GM23338 (cell line): Measurements from ENCODE around the gene GUCY2C.

Source experiments
- CREB1 ChIP-seq: fragments of 250-450 bp; sonication (Bioruptor Pico); IDR thresholded peaks from 2 replicates; pipeline ENCODE4 v1.5.0; 2020; ENCODE audit warnings: low read depth, mild to moderate bottlenecking, moderate library complexity
- EZH2 ChIP-seq: fragments of 200-600 bp; sonication (generic); IDR thresholded peaks from one replicate; pipeline ENCODE4 v1.8.0; 2017; ENCODE audit warnings: antibody characterized with exemption, mild to moderate bottlenecking, low read depth; ENCODE audit not compliant: unreplicated experiment
- EZH2phosphoT487 ChIP-seq: fragments of 200-600 bp; sonication (generic); IDR thresholded peaks from one replicate; pipeline ENCODE4 v1.8.1; 2018; ENCODE audit warnings: antibody characterized with exemption; ENCODE audit not compliant: unreplicated experiment
- JUNB ChIP-seq: IDR thresholded peaks from one replicate; pipeline ENCODE4 v1.6.1; 2016; ENCODE audit warnings: antibody characterized with exemption; ENCODE audit not compliant: unreplicated experiment
- NANOG ChIP-seq: IDR thresholded peaks from 2 replicates; pipeline ENCODE4 v1.6.1; 2016; ENCODE audit warnings: antibody characterized with exemption, borderline replicate concordance
- POLR2AphosphoS5 ChIP-seq: IDR thresholded peaks from 2 replicates; pipeline ENCODE4 v1.6.1; 2016; ENCODE audit warnings: antibody characterized with exemption, low read depth
- ZNF114 ChIP-seq: fragments of 250-450 bp; sonication (Bioruptor Pico); IDR thresholded peaks from 2 replicates; pipeline ENCODE4 v1.5.0; 2020; ENCODE audit warnings: mild to moderate bottlenecking, moderate library complexity
- ZNF331 ChIP-seq: fragments of 250-450 bp; sonication (Bioruptor Pico); IDR thresholded peaks from 2 replicates; pipeline ENCODE4 v1.5.0; 2020; ENCODE audit warnings: low read depth, mild to moderate bottlenecking, moderate library complexity
- TF ChIP-seq, protein P1 (sequence below), 2 experiments: fragments of 200-600 bp in 1 of 2; sonication (generic) in 1 of 2; conservative IDR thresholded peaks; 2 replicates each; pipeline versions ENCODE4 v1.5.1 to v1.6.1; 2016 to 2017; ENCODE audit warnings: antibody characterized with exemption in 2 of 2, low read depth in 2 of 2, mild to moderate bottlenecking in 2 of 2, moderate library complexity in 1 of 2
- TF ChIP-seq, protein P2 (sequence below): IDR thresholded peaks from one replicate; pipeline ENCODE4 v1.6.1; 2018; ENCODE audit warnings: antibody characterized with exemption; ENCODE audit not compliant: unreplicated experiment
- TF ChIP-seq, protein P3 (sequence below): fragments of 250-450 bp; sonication (Bioruptor Pico); IDR thresholded peaks from 2 replicates; pipeline ENCODE4 v1.5.0; 2020; ENCODE audit warnings: mild to moderate bottlenecking, moderate library complexity
- TF ChIP-seq, protein P4 (sequence below): IDR thresholded peaks from 2 replicates; pipeline ENCODE4 v1.6.1; 2016; ENCODE audit warnings: antibody characterized with exemption

DNA sequence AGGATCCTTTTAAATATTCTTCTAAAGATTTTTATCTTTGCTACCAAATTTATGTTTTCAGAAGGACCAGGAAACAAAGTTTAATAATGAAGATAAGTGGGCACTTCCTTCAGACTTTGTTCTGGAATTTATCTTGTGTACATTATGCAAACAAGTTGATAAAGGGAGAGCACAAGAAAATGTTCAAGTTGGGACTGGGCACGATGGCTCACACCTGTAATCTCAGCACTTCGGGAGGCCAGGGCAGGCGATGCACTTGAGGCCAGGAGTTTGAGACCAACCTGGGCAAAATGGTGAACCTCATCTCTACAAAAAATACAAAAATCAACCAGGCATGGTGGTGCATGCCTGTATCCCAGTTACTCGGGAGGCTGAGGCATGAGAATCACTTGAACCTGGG, 133.4 kb downstream of the GUCY2C start:
- TF ChIP-seq, protein P1, sequence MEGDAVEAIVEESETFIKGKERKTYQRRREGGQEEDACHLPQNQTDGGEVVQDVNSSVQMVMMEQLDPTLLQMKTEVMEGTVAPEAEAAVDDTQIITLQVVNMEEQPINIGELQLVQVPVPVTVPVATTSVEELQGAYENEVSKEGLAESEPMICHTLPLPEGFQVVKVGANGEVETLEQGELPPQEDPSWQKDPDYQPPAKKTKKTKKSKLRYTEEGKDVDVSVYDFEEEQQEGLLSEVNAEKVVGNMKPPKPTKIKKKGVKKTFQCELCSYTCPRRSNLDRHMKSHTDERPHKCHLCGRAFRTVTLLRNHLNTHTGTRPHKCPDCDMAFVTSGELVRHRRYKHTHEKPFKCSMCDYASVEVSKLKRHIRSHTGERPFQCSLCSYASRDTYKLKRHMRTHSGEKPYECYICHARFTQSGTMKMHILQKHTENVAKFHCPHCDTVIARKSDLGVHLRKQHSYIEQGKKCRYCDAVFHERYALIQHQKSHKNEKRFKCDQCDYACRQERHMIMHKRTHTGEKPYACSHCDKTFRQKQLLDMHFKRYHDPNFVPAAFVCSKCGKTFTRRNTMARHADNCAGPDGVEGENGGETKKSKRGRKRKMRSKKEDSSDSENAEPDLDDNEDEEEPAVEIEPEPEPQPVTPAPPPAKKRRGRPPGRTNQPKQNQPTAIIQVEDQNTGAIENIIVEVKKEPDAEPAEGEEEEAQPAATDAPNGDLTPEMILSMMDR (conservative IDR thresholded peaks at IDR 0.05; ENCODE audit: low read depth in 2 of 2), result no peak
- TF ChIP-seq JUNB (no peak), CREB1 (CRISPR knock-in tag) (no peak), EZH2 (no peak), POLR2AphosphoS5 (no peak), ZNF331 (CRISPR knock-in tag) (no peak), NANOG (no peak), EZH2phosphoT487 (no peak), ZNF114 (CRISPR knock-in tag) (no peak)
- TF ChIP-seq, protein P2, sequence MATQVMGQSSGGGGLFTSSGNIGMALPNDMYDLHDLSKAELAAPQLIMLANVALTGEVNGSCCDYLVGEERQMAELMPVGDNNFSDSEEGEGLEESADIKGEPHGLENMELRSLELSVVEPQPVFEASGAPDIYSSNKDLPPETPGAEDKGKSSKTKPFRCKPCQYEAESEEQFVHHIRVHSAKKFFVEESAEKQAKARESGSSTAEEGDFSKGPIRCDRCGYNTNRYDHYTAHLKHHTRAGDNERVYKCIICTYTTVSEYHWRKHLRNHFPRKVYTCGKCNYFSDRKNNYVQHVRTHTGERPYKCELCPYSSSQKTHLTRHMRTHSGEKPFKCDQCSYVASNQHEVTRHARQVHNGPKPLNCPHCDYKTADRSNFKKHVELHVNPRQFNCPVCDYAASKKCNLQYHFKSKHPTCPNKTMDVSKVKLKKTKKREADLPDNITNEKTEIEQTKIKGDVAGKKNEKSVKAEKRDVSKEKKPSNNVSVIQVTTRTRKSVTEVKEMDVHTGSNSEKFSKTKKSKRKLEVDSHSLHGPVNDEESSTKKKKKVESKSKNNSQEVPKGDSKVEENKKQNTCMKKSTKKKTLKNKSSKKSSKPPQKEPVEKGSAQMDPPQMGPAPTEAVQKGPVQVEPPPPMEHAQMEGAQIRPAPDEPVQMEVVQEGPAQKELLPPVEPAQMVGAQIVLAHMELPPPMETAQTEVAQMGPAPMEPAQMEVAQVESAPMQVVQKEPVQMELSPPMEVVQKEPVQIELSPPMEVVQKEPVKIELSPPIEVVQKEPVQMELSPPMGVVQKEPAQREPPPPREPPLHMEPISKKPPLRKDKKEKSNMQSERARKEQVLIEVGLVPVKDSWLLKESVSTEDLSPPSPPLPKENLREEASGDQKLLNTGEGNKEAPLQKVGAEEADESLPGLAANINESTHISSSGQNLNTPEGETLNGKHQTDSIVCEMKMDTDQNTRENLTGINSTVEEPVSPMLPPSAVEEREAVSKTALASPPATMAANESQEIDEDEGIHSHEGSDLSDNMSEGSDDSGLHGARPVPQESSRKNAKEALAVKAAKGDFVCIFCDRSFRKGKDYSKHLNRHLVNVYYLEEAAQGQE, result no peak
- TF ChIP-seq, protein P3, sequence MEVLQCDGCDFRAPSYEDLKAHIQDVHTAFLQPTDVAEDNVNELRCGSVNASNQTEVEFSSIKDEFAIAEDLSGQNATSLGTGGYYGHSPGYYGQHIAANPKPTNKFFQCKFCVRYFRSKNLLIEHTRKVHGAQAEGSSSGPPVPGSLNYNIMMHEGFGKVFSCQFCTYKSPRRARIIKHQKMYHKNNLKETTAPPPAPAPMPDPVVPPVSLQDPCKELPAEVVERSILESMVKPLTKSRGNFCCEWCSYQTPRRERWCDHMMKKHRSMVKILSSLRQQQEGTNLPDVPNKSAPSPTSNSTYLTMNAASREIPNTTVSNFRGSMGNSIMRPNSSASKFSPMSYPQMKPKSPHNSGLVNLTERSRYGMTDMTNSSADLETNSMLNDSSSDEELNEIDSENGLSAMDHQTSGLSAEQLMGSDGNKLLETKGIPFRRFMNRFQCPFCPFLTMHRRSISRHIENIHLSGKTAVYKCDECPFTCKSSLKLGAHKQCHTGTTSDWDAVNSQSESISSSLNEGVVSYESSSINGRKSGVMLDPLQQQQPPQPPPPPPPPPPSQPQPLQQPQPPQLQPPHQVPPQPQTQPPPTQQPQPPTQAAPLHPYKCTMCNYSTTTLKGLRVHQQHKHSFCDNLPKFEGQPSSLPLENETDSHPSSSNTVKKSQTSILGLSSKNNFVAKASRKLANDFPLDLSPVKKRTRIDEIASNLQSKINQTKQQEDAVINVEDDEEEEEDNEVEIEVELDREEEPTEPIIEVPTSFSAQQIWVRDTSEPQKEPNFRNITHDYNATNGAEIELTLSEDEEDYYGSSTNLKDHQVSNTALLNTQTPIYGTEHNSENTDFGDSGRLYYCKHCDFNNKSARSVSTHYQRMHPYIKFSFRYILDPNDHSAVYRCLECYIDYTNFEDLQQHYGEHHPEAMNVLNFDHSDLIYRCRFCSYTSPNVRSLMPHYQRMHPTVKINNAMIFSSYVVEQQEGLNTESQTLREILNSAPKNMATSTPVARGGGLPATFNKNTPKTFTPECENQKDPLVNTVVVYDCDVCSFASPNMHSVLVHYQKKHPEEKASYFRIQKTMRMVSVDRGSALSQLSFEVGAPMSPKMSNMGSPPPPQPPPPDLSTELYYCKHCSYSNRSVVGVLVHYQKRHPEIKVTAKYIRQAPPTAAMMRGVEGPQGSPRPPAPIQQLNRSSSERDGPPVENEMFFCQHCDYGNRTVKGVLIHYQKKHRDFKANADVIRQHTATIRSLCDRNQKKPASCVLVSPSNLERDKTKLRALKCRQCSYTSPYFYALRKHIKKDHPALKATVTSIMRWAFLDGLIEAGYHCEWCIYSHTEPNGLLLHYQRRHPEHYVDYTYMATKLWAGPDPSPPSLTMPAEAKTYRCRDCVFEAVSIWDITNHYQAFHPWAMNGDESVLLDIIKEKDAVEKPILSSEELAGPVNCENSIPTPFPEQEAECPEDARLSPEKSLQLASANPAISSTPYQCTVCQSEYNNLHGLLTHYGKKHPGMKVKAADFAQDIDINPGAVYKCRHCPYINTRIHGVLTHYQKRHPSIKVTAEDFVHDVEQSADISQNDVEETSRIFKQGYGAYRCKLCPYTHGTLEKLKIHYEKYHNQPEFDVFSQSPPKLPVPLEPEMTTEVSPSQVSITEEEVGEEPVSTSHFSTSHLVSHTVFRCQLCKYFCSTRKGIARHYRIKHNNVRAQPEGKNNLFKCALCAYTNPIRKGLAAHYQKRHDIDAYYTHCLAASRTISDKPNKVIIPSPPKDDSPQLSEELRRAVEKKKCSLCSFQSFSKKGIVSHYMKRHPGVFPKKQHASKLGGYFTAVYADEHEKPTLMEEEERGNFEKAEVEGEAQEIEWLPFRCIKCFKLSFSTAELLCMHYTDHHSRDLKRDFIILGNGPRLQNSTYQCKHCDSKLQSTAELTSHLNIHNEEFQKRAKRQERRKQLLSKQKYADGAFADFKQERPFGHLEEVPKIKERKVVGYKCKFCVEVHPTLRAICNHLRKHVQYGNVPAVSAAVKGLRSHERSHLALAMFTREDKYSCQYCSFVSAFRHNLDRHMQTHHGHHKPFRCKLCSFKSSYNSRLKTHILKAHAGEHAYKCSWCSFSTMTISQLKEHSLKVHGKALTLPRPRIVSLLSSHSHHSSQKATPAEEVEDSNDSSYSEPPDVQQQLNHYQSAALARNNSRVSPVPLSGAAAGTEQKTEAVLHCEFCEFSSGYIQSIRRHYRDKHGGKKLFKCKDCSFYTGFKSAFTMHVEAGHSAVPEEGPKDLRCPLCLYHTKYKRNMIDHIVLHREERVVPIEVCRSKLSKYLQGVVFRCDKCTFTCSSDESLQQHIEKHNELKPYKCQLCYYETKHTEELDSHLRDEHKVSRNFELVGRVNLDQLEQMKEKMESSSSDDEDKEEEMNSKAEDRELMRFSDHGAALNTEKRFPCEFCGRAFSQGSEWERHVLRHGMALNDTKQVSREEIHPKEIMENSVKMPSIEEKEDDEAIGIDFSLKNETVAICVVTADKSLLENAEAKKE (CRISPR knock-in tag), result no peak
- TF ChIP-seq, protein P4, sequence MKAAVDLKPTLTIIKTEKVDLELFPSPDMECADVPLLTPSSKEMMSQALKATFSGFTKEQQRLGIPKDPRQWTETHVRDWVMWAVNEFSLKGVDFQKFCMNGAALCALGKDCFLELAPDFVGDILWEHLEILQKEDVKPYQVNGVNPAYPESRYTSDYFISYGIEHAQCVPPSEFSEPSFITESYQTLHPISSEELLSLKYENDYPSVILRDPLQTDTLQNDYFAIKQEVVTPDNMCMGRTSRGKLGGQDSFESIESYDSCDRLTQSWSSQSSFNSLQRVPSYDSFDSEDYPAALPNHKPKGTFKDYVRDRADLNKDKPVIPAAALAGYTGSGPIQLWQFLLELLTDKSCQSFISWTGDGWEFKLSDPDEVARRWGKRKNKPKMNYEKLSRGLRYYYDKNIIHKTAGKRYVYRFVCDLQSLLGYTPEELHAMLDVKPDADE, result no peak
